B cell (primary cell): Measurements from ENCODE around the gene ZFP14. TPM values are rescaled to one million over a fixed set of nuclear protein-coding genes. Genes with fewer than 3 reads are reported as not detected.
"Not testable (repeated sequence)": the region's sequence is repeated elsewhere in the genome, so short reads cannot be mapped to it uniquely, and the experiment has no call there.

Experiments
- ATAC-seq: fragments of 200-7000 bp; cut with Tn5 transposase; one replicate; pipeline ENCODE4 v1.10.0; 2021; ENCODE audit warnings: low read depth, mild to moderate bottlenecking, moderate number of reproducible peaks, moderate library complexity
- CTCF ChIA-PET: fragments of 350-600 bp; sonication (Branson Sonifier 250); formaldehyde crosslinking; loops from one replicate; lab custom pipeline; 2021; ENCODE audit warnings: antibody characterized with exemption, inconsistent platforms; lab: Charles Lee
- POLR2A ChIA-PET: fragments of 350-600 bp; sonication (Branson Sonifier 250); formaldehyde crosslinking; loops from one replicate; lab custom pipeline; 2021; ENCODE audit warnings: antibody characterized with exemption; lab: Charles Lee
- DNase-seq: peaks from one replicate; pipeline ENCODE4 v3.0.0; 2013
- H2AFZ ChIP-seq: 2 replicates; pipeline ENCODE4 v1.6.1; 2012; ENCODE audit warnings: mild to moderate bottlenecking, low read depth, low read length; ENCODE audit not compliant: insufficient read depth, poor library complexity, severe bottlenecking
- H3K27ac ChIP-seq, 2 donors: 1 replicate in 1 of 2; 2 replicates in 1 of 2; pipeline ENCODE4 v1.5.1; 2012 to 2013; ENCODE audit warnings: low read length in 2 of 2, mild to moderate bottlenecking in 2 of 2, moderate library complexity in 1 of 2
- H3K27me3 ChIP-seq, 4 experiments: fragments of 200-600 bp in 1 of 4; sonication (generic) in 1 of 4; replicated peaks in 1 of 4; 1 replicate in 2 of 4; 2 replicates in 2 of 4; pipeline versions ENCODE4 v1.6.1 to v1.7.0; 2013 to 2016; ENCODE audit warnings: low read length in 3 of 4, mild to moderate bottlenecking in 2 of 4, mixed read lengths in 1 of 4, moderate library complexity in 1 of 4; ENCODE audit not compliant: insufficient read depth in 4 of 4, control insufficient read depth in 3 of 4; ENCODE audit errors: control extremely low read depth in 1 of 4
- H3K36me3 ChIP-seq, 2 experiments: replicated peaks in 1 of 2; 1 replicate in 1 of 2; 2 replicates in 1 of 2; pipeline versions ENCODE4 v1.6.1 to v1.7.1; 2013; ENCODE audit warnings: low read length in 1 of 2; ENCODE audit not compliant: insufficient read depth in 2 of 2, control insufficient read depth in 1 of 2; ENCODE audit errors: control extremely low read depth in 1 of 2, extremely low read depth in 1 of 2
- H3K4me1 ChIP-seq, 2 donors: fragments of 200-600 bp in 1 of 2; sonication (generic) in 1 of 2; 1 replicate in 1 of 2; 2 replicates in 1 of 2; pipeline versions ENCODE4 v1.5.1 to v1.6.1; 2013 to 2017; ENCODE audit warnings: low read length in 2 of 2; ENCODE audit not compliant: control insufficient read depth in 2 of 2, insufficient read depth in 2 of 2
- H3K4me2 ChIP-seq: replicated peaks from 2 replicates; pipeline ENCODE3; 2012; ENCODE audit warnings: mild to moderate bottlenecking, low read depth, low read length; ENCODE audit not compliant: poor library complexity, severe bottlenecking
- H3K4me3 ChIP-seq, 5 experiments: fragments of 200-600 bp in 1 of 5; sonication (generic) in 1 of 5; 1 replicate in 3 of 5; 2 replicates in 2 of 5; pipeline versions ENCODE4 v1.5.1 to v1.7.0; 2011 to 2016; ENCODE audit warnings: low read length in 4 of 5, mild to moderate bottlenecking in 4 of 5, low read depth in 2 of 5, control low read depth in 1 of 5, moderate library complexity in 1 of 5; ENCODE audit not compliant: insufficient read depth in 1 of 5; ENCODE audit errors: control extremely low read depth in 1 of 5, extremely low read depth in 1 of 5
- H3K79me2 ChIP-seq: fragments of 200-600 bp; sonication (generic); one replicate; pipeline ENCODE4 v1.6.0; 2016; ENCODE audit warnings: low read length; ENCODE audit not compliant: control insufficient read depth, insufficient read depth
- H3K9ac ChIP-seq: fragments of 200-600 bp; sonication (generic); 2 replicates; pipeline ENCODE4 v1.6.1; 2017; ENCODE audit warnings: mild to moderate bottlenecking, low read length, moderate library complexity
- H3K9me3 ChIP-seq, 3 donors: one replicate each; pipeline versions ENCODE4 v1.6.1 to v1.7.1; 2013; ENCODE audit warnings: low read length in 2 of 3; ENCODE audit not compliant: control insufficient read depth in 2 of 3, insufficient read depth in 1 of 3; ENCODE audit errors: control extremely low read depth in 1 of 3
- H4K20me1 ChIP-seq: 2 replicates; pipeline ENCODE4 v1.6.0; 2012; ENCODE audit warnings: mild to moderate bottlenecking, low read length; ENCODE audit not compliant: insufficient read depth, control insufficient read depth, poor library complexity, severe bottlenecking
- H3K27ac Mint-ChIP-seq: one replicate; pipeline ENCODE4 v1.8.0; 2021; ENCODE audit warnings: mixed read lengths
- H3K27me3 Mint-ChIP-seq: one replicate; pipeline ENCODE4 v1.8.0; 2021; ENCODE audit warnings: mixed read lengths
- H3K4me1 Mint-ChIP-seq: one replicate; pipeline ENCODE4 v1.8.0; 2021; ENCODE audit warnings: mixed read lengths
- H3K4me3 Mint-ChIP-seq: one replicate; pipeline ENCODE4 v1.8.0; 2021; ENCODE audit warnings: mixed read lengths
- H3K9me3 Mint-ChIP-seq: one replicate; pipeline ENCODE4 v1.8.0; 2022; ENCODE audit warnings: mixed read lengths; ENCODE audit not compliant: insufficient read depth
- WGBS: methylation state at CpG from one replicate; pipeline ENCODE4 v1.1.5; 2013; ENCODE audit warnings: missing lambda C conversion rate; ENCODE audit not compliant: insufficient coverage; 5-methylcytosine and 5-hydroxymethylcytosine counted together
- intact Hi-C: fragments of 100-400 bp; cut with micrococcal nuclease; formaldehyde crosslinking; loops from one replicate; pipeline ENCODE4 v1.10.0; 2022
- polyA plus RNA-seq: library from polyadenylated mRNA; depleted of rRNA; stranded (reverse); fragments of >200 nt; gene quantifications from 2 replicates; pipeline ENCODE4 v1.2.3, GENCODE V29; 2012
- total RNA-seq, 2 donors: library from RNA; stranded (reverse); fragments of 120-200 nt in 1 of 2; gene quantifications; 1 replicate in 1 of 2; 2 replicates in 1 of 2; pipeline versions ENCODE4 v1.2.3 to v1.2.4, GENCODE V29; 2013 to 2022

ZFP14 gene
- total and polyA plus RNA-seq, 2 donors (not counting 1 experiment from before 2014, with no cell fraction given), result 5.2 to 22.7 TPM

GRCh38 chr19:36292317-36292716 lies 86.7 kb downstream of the ZFP14 start:
- H3K4me2 ChIP-seq, CTCF ChIA-PET, H3K36me3 ChIP-seq, H3K79me2 ChIP-seq, intact Hi-C loops, DNase-seq, ATAC-seq, H3K4me1 Mint-ChIP-seq, H3K27me3 Mint-ChIP-seq, H3K9me3 Mint-ChIP-seq, H4K20me1 ChIP-seq, H3K27ac ChIP-seq, H3K9ac ChIP-seq, H3K4me1 ChIP-seq, H3K4me3 ChIP-seq, H2AFZ ChIP-seq, H3K27me3 ChIP-seq, H3K9me3 ChIP-seq, H3K4me3 Mint-ChIP-seq, H3K27ac Mint-ChIP-seq, POLR2A ChIA-PET: not testable (repeated sequence)
- no CpG with 5 or more reads among the region's 30 CpGs for WGBS

Other genes with a start within 250 kb of the ZFP14 start
- gene CAPNS1, start 239.1 kb downstream of the ZFP14 start, total RNA-seq, result 294 and 296 TPM in 2 replicates
- 201 and 272 TPM in 2 replicates for gene CAPNS1, start 239.1 kb downstream of the ZFP14 start, polyA plus RNA-seq
- not detected in 2 replicates for gene COX7A1, start 226.8 kb downstream of the ZFP14 start, total RNA-seq
- gene COX7A1, start 226.8 kb downstream of the ZFP14 start, polyA plus RNA-seq, result not detected in 2 replicates
- gene ZNF565, start 164.5 kb downstream of the ZFP14 start, total RNA-seq, result 5.2 and 5.5 TPM in 2 replicates
- 2.9 and 3.0 TPM in 2 replicates for gene ZNF565, start 164.5 kb downstream of the ZFP14 start, polyA plus RNA-seq
- gene ZNF146, start 164.1 kb downstream of the ZFP14 start, total RNA-seq, result 62.2 and 69.3 TPM in 2 replicates
- 21.9 and 26.4 TPM in 2 replicates for gene ZNF146, start 164.1 kb downstream of the ZFP14 start, polyA plus RNA-seq
- gene ZFP82, start 39.4 kb upstream of the ZFP14 start, total RNA-seq, result 14.4 and 14.6 TPM in 2 replicates
- gene ZFP82, start 39.4 kb upstream of the ZFP14 start, polyA plus RNA-seq, result 4.7 and 7.7 TPM in 2 replicates
- gene ZNF566, start 110.4 kb upstream of the ZFP14 start, total RNA-seq, result 26.0 and 26.6 TPM in 2 replicates
- 8.8 and 9.1 TPM in 2 replicates for gene ZNF566, start 110.4 kb upstream of the ZFP14 start, polyA plus RNA-seq
- 13.2 and 20.4 TPM in 2 replicates for gene ZNF260, start 149.1 kb upstream of the ZFP14 start, total RNA-seq
- 2.7 and 3.0 TPM in 2 replicates for gene ZNF260, start 149.1 kb upstream of the ZFP14 start, polyA plus RNA-seq
- gene ZNF529, start 194.1 kb upstream of the ZFP14 start, total RNA-seq, result 33.2 and 35.4 TPM in 2 replicates
- 11.1 and 30.8 TPM in 2 replicates for gene ZNF529, start 194.1 kb upstream of the ZFP14 start, polyA plus RNA-seq
- gene ZNF382, start 226.1 kb upstream of the ZFP14 start, total RNA-seq, result 24.7 and 24.8 TPM in 2 replicates
- 5.3 and 6.2 TPM in 2 replicates for gene ZNF382, start 226.1 kb upstream of the ZFP14 start, polyA plus RNA-seq